Right lobe of liver (tissue), 4 donors: ENCODE data around the gene IWS1.

Experiments used
- CTCF ChIP-seq, 4 donors: fragments of 200-600 bp in 3 of 4; fragments of 450-650 bp in 1 of 4; IDR thresholded peaks; one replicate each; pipeline versions ENCODE4 v1.5.1 to v1.8.0; 2016 to 2022; ENCODE audit warnings: antibody characterized with exemption in 4 of 4, mild to moderate bottlenecking in 2 of 4
- POLR2A ChIP-seq: fragments of 450-650 bp; IDR thresholded peaks from one replicate; pipeline ENCODE4 v1.6.1; 2017; ENCODE audit warnings: antibody characterized with exemption, mild to moderate bottlenecking
- donor health status: DM: no; HTN: no; CAD: no.
- donor health status: DM: no; HTN: no; CAD: no.
- donor health status: DM: no; HTN: yes; CAD: no.

GRCh38 chr2:127498386-127498785 is 27.9 kb downstream of the IWS1 start:
- TF ChIP-seq CTCF (IDR thresholded peaks at IDR 0.05) (no peak), POLR2A (no peak)
